Sigmoid colon (tissue), 4 donors: ENCODE results near the gene DNAJB7.

Experiments used
- CTCF ChIP-seq, 4 experiments: fragments of 450-650 bp in 3 of 4; fragments of 200-600 bp in 1 of 4; IDR thresholded peaks; one replicate each; pipeline ENCODE4 v1.5.1; 2016 to 2019; ENCODE audit warnings: antibody characterized with exemption in 4 of 4, mild to moderate bottlenecking in 3 of 4, moderate library complexity in 2 of 4
- POLR2AphosphoS5 ChIP-seq, 4 donors: sonication (generic); formaldehyde crosslinking; IDR thresholded peaks; one replicate each; pipeline ENCODE4 v1.6.1; 2017; ENCODE audit warnings: antibody characterized with exemption in 4 of 4

- TF ChIP-seq CTCF (IDR thresholded peaks at IDR 0.05), result no peak
- no peak for TF ChIP-seq POLR2AphosphoS5 (IDR thresholded peaks at IDR 0.05)
Observed at GRCh38 chr22:40904101-40904500, 42.2 kb upstream of the DNAJB7 start.
